Esophagus muscularis mucosa (tissue), 4 donors: Measurements from ENCODE around the gene SLC17A7.

ENCODE experiments used
- CTCF ChIP-seq, 3 experiments: fragments of 200-600 bp in 2 of 3; fragments of 450-650 bp in 1 of 3; sonication (generic) in 2 of 3; IDR thresholded peaks; one replicate each; pipeline ENCODE4 v1.5.1; 2017 to 2019; ENCODE audit warnings: antibody characterized with exemption in 3 of 3, mild to moderate bottlenecking in 2 of 3, moderate library complexity in 1 of 3
- EP300 ChIP-seq: sonication (generic); formaldehyde crosslinking; IDR thresholded peaks from one replicate; pipeline ENCODE4 v1.6.1; 2017; ENCODE audit warnings: antibody characterized with exemption
- POLR2A ChIP-seq: fragments of 450-650 bp; IDR thresholded peaks from one replicate; pipeline ENCODE4 v1.6.1; 2017; ENCODE audit warnings: antibody characterized with exemption, moderate library complexity, mild to moderate bottlenecking, low read depth
- POLR2AphosphoS5 ChIP-seq, 2 donors: sonication (generic); formaldehyde crosslinking; IDR thresholded peaks; one replicate each; pipeline ENCODE4 v1.6.1; 2017; ENCODE audit warnings: antibody characterized with exemption in 2 of 2

- TF ChIP-seq CTCF (IDR thresholded peaks at IDR 0.05) = no peak
- TF ChIP-seq POLR2AphosphoS5 (IDR thresholded peaks at IDR 0.05) = no peak
- no peak for TF ChIP-seq POLR2A
- TF ChIP-seq EP300 = no peak
Observed at GRCh38 chr19:49414256-49414655, 27.1 kb downstream of the SLC17A7 start.
